Lung (tissue), 12 donors: ENCODE results near the gene SRCAP. TPM values are rescaled to one million over a fixed set of nuclear protein-coding genes. Genes with fewer than 3 reads are reported as not detected.

ENCODE experiments used
- ATAC-seq: fragments of 200-7000 bp; cut with Tn5 transposase; one replicate; pipeline ENCODE4 v1.9.1; 2020; ENCODE audit warnings: moderate number of reproducible peaks; ENCODE audit not compliant: insufficient read depth, low FRiP score
- DNase-seq, 3 donors: peaks; one replicate each; pipeline ENCODE4 v3.0.0-alpha.2; 2013 to 2017
- H3K27ac ChIP-seq, 2 donors: one replicate each; pipeline ENCODE4 v1.5.1; 2013; ENCODE audit warnings: mild to moderate bottlenecking in 2 of 2, moderate library complexity in 2 of 2, control low read depth in 1 of 2, inconsistent platforms in 1 of 2, low read depth in 1 of 2, low read length in 1 of 2
- H3K27me3 ChIP-seq, 3 donors: one replicate each; pipeline ENCODE4 v1.5.1; 2013; ENCODE audit warnings: low read length in 2 of 3; ENCODE audit not compliant: control insufficient read depth in 3 of 3, insufficient read depth in 3 of 3
- H3K36me3 ChIP-seq, 4 donors: one replicate each; pipeline ENCODE4 v1.5.1; 2013; ENCODE audit warnings: low read length in 4 of 4, mild to moderate bottlenecking in 1 of 4, moderate library complexity in 1 of 4; ENCODE audit not compliant: control insufficient read depth in 4 of 4, insufficient read depth in 4 of 4
- H3K4me1 ChIP-seq, 5 donors: one replicate each; pipeline ENCODE4 v1.5.1; 2013; ENCODE audit warnings: low read length in 5 of 5, mild to moderate bottlenecking in 2 of 5, moderate library complexity in 1 of 5; ENCODE audit not compliant: control insufficient read depth in 5 of 5, insufficient read depth in 5 of 5
- H3K4me3 ChIP-seq: one replicate; pipeline ENCODE4 v1.5.1; 2013; ENCODE audit warnings: mild to moderate bottlenecking, control low read depth, moderate library complexity
- H3K9ac ChIP-seq, 2 donors: one replicate each; pipeline ENCODE4 v1.5.1; 2013; ENCODE audit warnings: low read length in 2 of 2, control low read depth in 1 of 2; ENCODE audit not compliant: insufficient read depth in 1 of 2
- H3K9me3 ChIP-seq, 4 donors: one replicate each; pipeline ENCODE4 v1.5.1; 2013; ENCODE audit warnings: low read length in 3 of 4, mild to moderate bottlenecking in 1 of 4, moderate library complexity in 1 of 4; ENCODE audit not compliant: control insufficient read depth in 4 of 4, insufficient read depth in 3 of 4
- CTCF ChIP-seq: IDR thresholded peaks from 2 replicates; pipeline ENCODE4 v1.5.1; 2012; ENCODE audit warnings: mild to moderate bottlenecking; ENCODE audit errors: control extremely low read depth, extremely low read depth
- WGBS, 2 donors: extraction: QIAGEN DNeasy Blood & Tissue Kit; methylation state at CpG; one replicate each; pipeline ENCODE4 v1.1.7; 2013; 5-methylcytosine and 5-hydroxymethylcytosine counted together
- polyA plus RNA-seq, 2 donors: library from polyadenylated mRNA; stranded (reverse); fragments of 200-250 nt; gene quantifications; one replicate each; pipeline ENCODE4 v1.2.1, GENCODE V29; 2013
- total RNA-seq, 2 donors: library from RNA; depleted of rRNA in 1 of 2; stranded (reverse); fragments of >200 nt in 1 of 2; gene quantifications; one replicate each; pipeline ENCODE4 v1.2.1, GENCODE V29; 2014 to 2021
- donor health status: control.
- donor health status: control.
- donor health status: Bipolar disorder and iron deficiency.
- donor health status: healthy.
- donor health status: DM: yes; HTN: yes; CAD: no.

Gene SRCAP
- total and polyA plus RNA-seq, 4 donors = 13.4 to 61.0 (median 31.3) TPM

GRCh38 chr16:30721167-30721566, 22.2 kb downstream of the SRCAP start:
- no peak for DNase-seq
- no peaks in the 10 kb centered on the region for H3K4me1 ChIP-seq
- WGBS, 2 donors = 96 to 99% methylated on average over 8 of the region's 8 CpGs
- no peak overlapping the region for H3K4me3 ChIP-seq
- ATAC-seq = no peak
- no peaks in the 10 kb centered on the region for H3K9me3 ChIP-seq
- no peak overlapping the region for H3K27ac ChIP-seq
- no peak overlapping the region for H3K9ac ChIP-seq
- TF ChIP-seq CTCF = no peak
- peaks cover 48 to 74% (median 60%) of the 10 kb centered on the region in 4 donors for H3K36me3 ChIP-seq
- no peaks in the 10 kb centered on the region for H3K27me3 ChIP-seq

- Histone ChIP-seq H3K4me1 (no peaks in the 10 kb centered on the region), H3K9ac (no peak overlapping the region), H3K27ac (no peak overlapping the region), H3K27me3 (no peaks in the 10 kb centered on the region), H3K4me3 (no peak overlapping the region), H3K36me3 (peaks cover 45 to 71% (median 56%) of the 10 kb centered on the region in 4 donors), H3K9me3 (no peaks in the 10 kb centered on the region)
- DNase-seq = no peak
- ATAC-seq = no peak
- WGBS, 2 donors = 97 to 100% methylated on average over 1 of the region's 1 CpG
- no peak for TF ChIP-seq CTCF
Measured at GRCh38 chr16:30721606-30722005, 22.6 kb downstream of the SRCAP start.

- Histone ChIP-seq H3K27me3 (no peaks in the 10 kb centered on the region), H3K4me1 (no peaks in the 10 kb centered on the region), H3K27ac (no peak overlapping the region), H3K9ac (no peak overlapping the region), H3K9me3 (no peaks in the 10 kb centered on the region), H3K4me3 (no peak overlapping the region), H3K36me3 (peaks cover 39 to 69% (median 56%) of the 10 kb centered on the region in 4 donors)
- 82 to 83% methylated on average over 6 of the region's 6 CpGs for WGBS, 2 donors
- no peak for TF ChIP-seq CTCF
- no peak for DNase-seq
- no peak for ATAC-seq
Measured at GRCh38 chr16:30722443-30722842, 23.5 kb downstream of the SRCAP start.

GRCh38 chr16:30722916-30723315, 23.9 kb downstream of the SRCAP start:
- ATAC-seq = no peak
- H3K27me3 ChIP-seq = no peaks in the 10 kb centered on the region
- no peak overlapping the region for H3K27ac ChIP-seq
- no peaks in the 10 kb centered on the region for H3K9me3 ChIP-seq
- H3K4me1 ChIP-seq = no peaks in the 10 kb centered on the region
- H3K4me3 ChIP-seq = no peak overlapping the region
- DNase-seq = no peak
- H3K9ac ChIP-seq = no peak overlapping the region
- no peak for TF ChIP-seq CTCF
- peaks cover 39 to 64% (median 57%) of the 10 kb centered on the region in 4 donors for H3K36me3 ChIP-seq
- WGBS, 2 donors = 92 to 93% methylated on average over 10 of the region's 10 CpGs
